ENCODE measurements around the gene MTCL1.

- TF ChIP-seq CTCF (conservative IDR thresholded peaks at IDR 0.05; ENCODE audit: low read depth, low read length) = no peak
- no peak for TF ChIP-seq EZH2 (IDR thresholded peaks at IDR 0.05; ENCODE audit: borderline replicate concordance, low read depth, low read length, poor library complexity, severe bottlenecking)
Measured at GRCh38 chr18:8685141-8685913, 20.0 kb upstream of the MTCL1 start.

Measured in A673 (cell line).